Embryonic facial prominence (tissue), 1 donor: Measurements from ENCODE around the gene SEC24D.
"Not testable (repeated sequence)": the region's sequence is repeated elsewhere in the genome, so short reads cannot be mapped to it uniquely, and the experiment has no call there.

Experiments
- DNase-seq: peaks from one replicate; pipeline ENCODE4 v3.0.0-alpha.2; 2016; ENCODE audit errors: extremely low spot score

Gene SEC24D

GRCh38 chr4:118835571-118836300, at the start of gene SEC24D:
SEC24D (minus strand) TSS chr4:118836126; CDS start chr4:118833696, 2,430 bp downstream.
- peak; percentile 77 for DNase-seq

- DNase-seq = no peak
Observed at GRCh38 chr4:118884716-118885115, 48.8 kb upstream of the SEC24D start.

GRCh38 chr4:118883861-118884260, 47.9 kb upstream of the SEC24D start:
- DNase-seq = no peak

- DNase-seq = no peak
Observed at GRCh38 chr4:118881512-118882146, 45.7 kb upstream of the SEC24D start.

GRCh38 chr4:118879409-118879808, 43.5 kb upstream of the SEC24D start:
- no peak for DNase-seq

GRCh38 chr4:118878507-118878906, 42.6 kb upstream of the SEC24D start:
- not testable (repeated sequence) for DNase-seq

GRCh38 chr4:118877797-118878196, 41.9 kb upstream of the SEC24D start:
- DNase-seq = no peak

GRCh38 chr4:118872181-118872580, 36.3 kb upstream of the SEC24D start:
- no peak for DNase-seq

- no peak for DNase-seq
Observed at GRCh38 chr4:118869808-118870342, 33.9 kb upstream of the SEC24D start.

GRCh38 chr4:118867311-118868067, 31.6 kb upstream of the SEC24D start:
- DNase-seq = no peak

GRCh38 chr4:118866442-118866841, 30.5 kb upstream of the SEC24D start:
- DNase-seq = no peak

- no peak for DNase-seq
Observed at GRCh38 chr4:118865091-118865708, 29.3 kb upstream of the SEC24D start.

GRCh38 chr4:118858779-118859178, 22.9 kb upstream of the SEC24D start:
- no peak for DNase-seq

- no peak for DNase-seq
Observed at GRCh38 chr4:118857760-118858159, 21.8 kb upstream of the SEC24D start.

GRCh38 chr4:118850488-118851173, 14.7 kb upstream of the SEC24D start:
- DNase-seq = no peak

GRCh38 chr4:118849867-118850487, 14.1 kb upstream of the SEC24D start:
- no peak for DNase-seq

- no peak for DNase-seq
Observed at GRCh38 chr4:118848901-118849300, 13.0 kb upstream of the SEC24D start.

GRCh38 chr4:118848242-118848641, 12.3 kb upstream of the SEC24D start:
- DNase-seq = no peak

- no peak for DNase-seq
Observed at GRCh38 chr4:118846979-118847378, 11.1 kb upstream of the SEC24D start.

- DNase-seq = no peak
Observed at GRCh38 chr4:118845552-118846050, 9.7 kb upstream of the SEC24D start.

GRCh38 chr4:118843237-118843636, 7.3 kb upstream of the SEC24D start:
- DNase-seq = no peak
